Hepatocyte (in vitro differentiated cells): Measurements from ENCODE around the gene ZNRF1.

Experiments
- CTCF ChIP-seq: fragments of 200-600 bp; sonication (generic); IDR thresholded peaks from 2 replicates; pipeline ENCODE4 v1.5.1; 2016; ENCODE audit warnings: antibody characterized with exemption, mild to moderate bottlenecking; ENCODE audit not compliant: poor library complexity
- EZH2 ChIP-seq: fragments of 200-600 bp; sonication (generic); IDR thresholded peaks from 2 replicates; pipeline ENCODE4 v1.6.1; 2016; ENCODE audit warnings: antibody characterized with exemption, mild to moderate bottlenecking, borderline replicate concordance
- EZH2phosphoT487 ChIP-seq: fragments of 200-600 bp; sonication (generic); IDR thresholded peaks from one replicate; pipeline ENCODE4 v1.6.1; 2018; ENCODE audit warnings: antibody characterized with exemption, mild to moderate bottlenecking, low read depth, moderate library complexity; ENCODE audit not compliant: unreplicated experiment, severe bottlenecking

GRCh38 chr16:75003931-75004330 lies 5.1 kb downstream of the ZNRF1 start:
- TF ChIP-seq EZH2 (no peak), CTCF (no peak), EZH2phosphoT487 (no peak)
